DLD1 (cell line): ENCODE data around the gene CRYBA2.

Experiments
- in situ Hi-C: cut with HindIII; loops from 2 replicates; pipeline ENCODE4 v1.10.0; 2017; ENCODE audit warnings: low sequenced_read_pairs

Gene CRYBA2

DNA sequence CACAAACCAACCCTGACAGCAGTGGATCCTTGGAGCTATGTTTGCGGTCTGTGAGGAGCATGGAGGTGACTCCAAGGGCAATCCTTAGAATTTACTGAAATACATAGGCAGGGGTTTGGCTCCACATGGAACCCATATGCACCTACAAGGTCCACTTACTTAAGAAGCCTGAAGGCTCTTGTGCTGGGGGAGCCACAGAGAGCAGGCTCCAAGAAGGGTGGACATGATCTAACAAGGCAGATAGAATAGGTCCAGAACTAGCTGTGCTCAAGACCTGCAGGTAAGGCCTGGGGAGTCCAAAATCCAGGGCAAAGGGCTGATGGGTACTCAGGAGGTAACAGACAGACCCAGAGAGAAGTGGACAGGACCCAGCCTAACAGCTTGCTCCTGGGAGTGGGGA is 34.9 kb downstream of the CRYBA2 start:
- in situ Hi-C loops: loop anchor here (5.0 kb wide), 1 partner anchor 51 kb away; no protein-coding TSS in a partner anchor

DNA sequence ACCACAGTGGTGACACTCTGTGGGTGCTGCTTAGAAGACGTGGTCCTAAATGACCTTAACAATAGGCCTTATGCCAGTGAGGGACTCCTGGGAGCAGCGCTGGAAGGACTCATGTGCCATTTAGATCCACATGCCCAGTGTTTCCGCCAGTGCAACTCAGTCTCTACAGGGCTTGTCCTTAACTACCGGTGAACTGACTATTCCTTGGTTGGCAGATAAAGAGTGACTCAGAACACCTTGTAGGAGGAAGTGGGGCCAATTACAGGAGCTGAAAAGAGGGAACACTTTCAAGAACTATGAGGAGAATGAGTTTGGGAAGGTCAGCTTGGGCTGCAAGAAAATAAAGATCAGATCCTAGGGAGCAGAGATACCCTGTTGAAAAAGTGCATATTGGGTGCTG is 35.6 kb downstream of the CRYBA2 start:
- in situ Hi-C loops: loop anchor here (5.0 kb wide), 1 partner anchor 50 kb away; no protein-coding TSS in a partner anchor

DNA sequence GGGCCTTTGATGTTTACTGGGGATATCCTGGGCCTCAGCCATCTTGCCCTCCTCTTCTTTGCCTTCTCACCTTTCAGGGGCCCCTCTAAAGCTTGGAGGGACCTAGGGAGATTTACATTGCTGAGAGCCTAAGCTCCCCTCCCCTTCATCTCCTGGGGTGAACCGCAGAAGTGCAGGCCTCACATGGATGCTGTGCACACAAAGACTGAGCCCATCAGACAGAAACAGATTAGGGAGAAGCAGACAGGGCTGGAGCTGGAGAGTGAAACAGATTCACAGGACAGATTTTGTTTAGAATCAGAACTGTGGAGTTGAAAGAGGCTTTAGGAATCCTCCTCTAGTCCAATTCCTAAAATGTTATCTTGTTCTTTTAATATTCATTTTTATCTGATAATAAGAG is 37.2 kb downstream of the CRYBA2 start:
- in situ Hi-C loops: loop anchor here (5.0 kb wide), 1 partner anchor 49 kb away; no protein-coding TSS in a partner anchor

DNA sequence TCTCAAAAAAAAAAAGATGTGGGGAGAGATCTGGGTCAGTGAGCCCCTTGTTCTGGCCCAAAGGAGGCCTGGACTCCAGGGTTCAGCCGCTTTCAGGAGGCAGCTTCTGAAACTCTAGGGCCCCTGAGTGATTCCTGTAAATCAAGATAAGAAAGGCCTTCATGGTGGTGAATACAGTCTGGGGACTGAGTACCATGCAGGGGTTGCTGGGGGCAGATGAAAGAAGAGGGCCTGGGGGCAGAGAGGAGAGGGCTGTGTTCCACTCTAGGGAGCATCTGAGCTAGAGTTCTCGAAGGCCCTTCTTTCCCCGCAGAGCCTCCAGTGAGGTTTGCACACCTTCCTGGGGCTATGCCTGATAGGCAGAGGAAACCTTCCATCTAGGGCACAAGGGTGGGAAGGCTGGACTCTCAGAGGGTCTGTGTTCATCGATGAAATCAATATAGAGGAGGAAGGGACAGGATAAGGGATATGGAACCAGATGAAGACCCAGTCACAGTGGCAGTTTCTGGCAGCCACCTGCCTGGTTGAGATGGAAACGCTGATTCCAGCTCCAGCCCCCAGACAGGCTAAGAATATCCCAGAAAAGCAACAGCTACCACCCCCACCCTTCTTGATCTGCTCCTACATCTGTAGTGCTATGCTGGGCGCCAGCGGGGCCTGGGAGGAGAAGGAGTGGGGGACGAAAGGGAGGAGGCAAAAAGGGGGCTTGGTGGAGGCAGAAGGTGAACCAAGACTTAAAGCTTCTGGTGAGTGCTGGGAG is 38.5 kb downstream of the CRYBA2 start:
- in situ Hi-C loops: loop anchor here (5.0 kb wide), 1 partner anchor 47 kb away; no protein-coding TSS in a partner anchor

DNA sequence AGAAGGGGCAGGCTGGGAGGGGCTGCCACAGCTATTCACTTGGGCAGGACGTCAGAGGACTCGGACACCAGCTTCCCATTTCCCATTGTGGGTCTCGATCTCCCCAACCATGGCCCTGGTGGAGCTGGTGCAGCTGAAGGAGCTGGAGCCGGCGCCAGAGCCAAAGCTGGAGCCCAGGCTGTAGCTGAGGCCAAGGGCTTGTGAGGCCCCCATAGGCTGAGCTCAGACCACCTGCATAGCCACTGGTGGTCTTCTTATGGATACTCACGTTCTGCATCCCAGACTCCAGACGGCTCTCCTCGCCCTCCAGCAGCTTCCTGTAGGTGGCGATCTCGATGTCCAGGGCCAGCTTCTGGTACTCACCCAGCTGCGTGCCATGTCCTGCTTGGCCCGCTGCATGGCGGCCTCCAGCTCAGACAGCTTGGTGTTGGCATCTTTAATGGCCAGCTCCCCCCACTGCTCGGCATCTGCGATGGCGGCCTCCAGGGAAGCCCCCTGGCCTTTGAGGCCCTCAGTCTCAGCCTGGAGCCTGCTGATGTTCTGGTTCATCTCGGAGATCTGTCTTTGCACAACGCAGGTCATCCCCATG is 39.8 kb downstream of the CRYBA2 start:
- in situ Hi-C loops: no loop called here

DNA sequence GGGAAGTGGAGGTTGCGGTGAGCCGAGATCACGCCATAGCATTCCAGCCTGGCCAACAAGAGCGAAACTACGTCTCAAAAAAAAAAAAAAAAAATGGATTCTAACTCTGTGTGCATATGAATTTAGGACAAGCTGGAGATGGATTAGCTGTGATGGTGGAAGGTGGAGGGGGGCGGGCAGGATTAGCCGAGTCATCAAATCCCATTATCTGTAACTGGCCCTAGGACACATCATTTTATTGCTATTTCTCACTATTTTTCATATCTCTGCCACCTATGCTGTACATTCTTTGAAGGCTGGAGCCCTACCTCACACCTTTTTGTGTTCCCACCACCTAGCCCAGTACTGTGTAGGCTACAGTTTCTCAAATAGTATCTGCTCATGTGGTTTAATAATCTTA is 41.1 kb downstream of the CRYBA2 start:
- in situ Hi-C loops: no loop called here

DNA sequence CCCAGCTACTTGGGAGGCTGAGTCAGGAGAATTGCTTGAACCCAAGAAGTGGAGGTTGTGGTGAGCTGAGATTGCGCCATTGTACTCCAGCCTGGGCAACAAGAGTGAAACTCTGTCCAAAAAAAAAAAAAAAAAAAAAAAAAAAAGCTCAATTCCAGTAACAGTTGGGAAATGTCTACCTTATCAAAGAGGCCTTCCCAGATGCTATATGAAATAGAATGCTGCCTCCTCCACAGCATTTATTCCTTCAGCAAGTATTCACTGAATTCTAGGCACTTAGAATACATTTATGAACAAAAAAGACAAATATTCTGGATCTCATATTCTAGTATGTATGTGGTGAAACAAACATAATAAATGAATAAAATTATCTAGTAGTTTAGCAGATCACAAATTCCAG is 46.6 kb downstream of the CRYBA2 start:
- in situ Hi-C loops: no loop called here

DNA sequence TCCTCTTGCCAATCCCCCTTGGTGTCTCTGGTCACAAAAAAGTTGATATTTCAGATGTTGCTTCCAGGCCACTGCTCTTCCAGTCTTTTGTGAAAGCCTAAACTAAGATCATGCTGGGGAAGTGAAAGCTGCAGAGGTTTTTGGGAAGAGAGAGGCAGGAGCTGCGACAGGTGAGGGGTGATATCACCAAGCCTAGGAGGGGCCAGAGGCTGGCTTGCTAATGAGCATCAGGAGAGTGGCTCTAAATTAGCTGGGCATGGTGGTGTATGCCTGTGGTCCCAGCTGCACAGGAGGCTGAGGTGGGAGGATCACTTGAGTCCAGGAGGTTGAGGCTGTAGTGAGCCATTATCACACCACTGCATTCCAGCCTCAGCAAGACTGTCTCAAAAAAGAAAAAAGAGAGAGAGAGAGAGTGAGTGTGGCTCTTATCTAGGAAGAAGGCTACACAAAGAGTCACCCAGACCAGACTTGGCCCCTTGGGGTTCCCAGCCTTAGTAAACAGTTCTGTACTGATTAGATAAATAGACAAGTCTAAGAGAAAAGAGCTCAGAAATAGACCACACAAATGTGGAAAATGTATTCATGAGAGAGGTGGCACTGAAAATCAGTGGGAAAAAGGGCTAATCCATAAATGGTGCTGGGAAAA is 48.3 kb downstream of the CRYBA2 start:
- in situ Hi-C loops: no loop called here
